Left renal cortex interstitium (tissue), 4 donors: Measurements from ENCODE around the gene YY1AP1. TPM values are rescaled to one million over a fixed set of nuclear protein-coding genes. Genes with fewer than 3 reads are reported as not detected.
"Not testable (repeated sequence)": the region's sequence is repeated elsewhere in the genome, so short reads cannot be mapped to it uniquely, and the experiment has no call there.

Experiments
- DNase-seq, 4 donors: peaks; one replicate each; pipeline ENCODE4 v3.0.0-alpha.2; 2013; ENCODE audit warnings: low read depth in 4 of 4, low spot score in 2 of 4, missing footprints in 1 of 4
- polyA plus RNA-seq, 4 donors: library from polyadenylated mRNA; unstranded; fragments of 120-200 nt; gene quantifications; one replicate each; pipeline ENCODE4 v1.2.1, GENCODE V29; 2013; ENCODE audit not compliant: insufficient read length in 4 of 4

YY1AP1 gene
- polyA plus RNA-seq, 4 donors = 60.8 to 81.6 (median 72.5) TPM

DNA sequence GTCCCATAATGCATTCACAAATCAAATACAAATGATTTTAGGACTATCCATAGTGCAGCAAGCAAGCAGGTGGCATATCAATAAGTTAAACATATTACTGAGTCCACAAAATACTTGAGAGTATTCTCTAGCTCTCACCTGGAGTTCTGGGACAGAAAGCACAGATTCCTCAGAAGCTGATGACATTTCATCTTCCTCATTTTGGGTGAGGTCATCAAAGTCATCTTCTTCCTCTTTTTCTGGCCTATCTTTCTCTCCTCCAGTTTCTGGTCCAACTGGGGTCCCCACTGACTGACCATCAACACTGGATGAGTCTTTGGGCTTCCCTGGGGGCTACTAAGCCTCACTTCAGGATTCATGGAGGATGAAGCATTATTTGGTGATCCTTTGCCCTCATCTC lies 38.9 kb downstream of the YY1AP1 start:
- no peak for DNase-seq

DNA sequence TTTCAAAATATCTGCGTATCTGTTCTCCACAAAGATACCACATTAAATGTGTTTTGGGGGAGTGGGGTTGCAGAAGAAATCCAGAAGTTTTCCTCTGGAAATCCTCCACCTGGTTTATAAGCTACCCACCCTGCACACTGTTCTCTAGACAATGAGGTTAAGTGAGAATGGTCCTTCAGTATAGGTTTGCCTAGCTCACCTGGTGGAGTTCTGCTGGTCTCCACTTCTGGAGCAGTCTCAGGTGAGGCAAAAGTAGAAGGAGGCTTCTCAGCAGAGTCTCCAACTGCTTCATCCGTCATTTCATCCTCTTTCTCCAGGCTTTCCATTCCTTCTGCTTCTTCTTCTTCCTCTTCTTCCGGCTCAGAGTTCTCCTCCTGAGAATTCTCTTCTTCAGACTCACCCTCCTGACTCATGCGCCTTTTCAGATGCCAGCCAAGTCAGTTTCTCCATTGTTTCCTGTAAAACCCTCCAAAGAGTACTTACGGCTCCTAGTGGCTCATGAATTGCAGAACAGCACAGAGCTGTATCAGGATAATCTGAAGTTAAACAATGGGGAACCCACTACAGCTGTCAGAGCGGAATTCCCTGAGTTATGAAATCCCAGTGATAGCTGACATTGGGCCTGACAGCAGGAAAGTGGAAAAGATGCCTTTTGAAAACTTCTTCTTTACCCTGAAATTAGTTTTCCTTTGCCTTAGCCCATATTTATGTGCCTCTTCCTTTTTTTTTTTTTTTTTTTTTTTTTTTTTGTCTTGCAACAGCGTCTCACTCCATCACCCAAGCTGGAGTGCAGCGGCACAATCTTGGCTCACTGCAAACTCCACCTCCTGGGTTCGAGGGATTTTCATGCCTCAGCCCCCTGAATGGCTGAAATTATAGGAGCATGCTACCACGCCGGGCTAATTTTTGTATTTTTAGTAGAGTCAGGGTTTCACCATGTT lies 40.1 kb downstream of the YY1AP1 start:
- DNase-seq = no peak

DNA sequence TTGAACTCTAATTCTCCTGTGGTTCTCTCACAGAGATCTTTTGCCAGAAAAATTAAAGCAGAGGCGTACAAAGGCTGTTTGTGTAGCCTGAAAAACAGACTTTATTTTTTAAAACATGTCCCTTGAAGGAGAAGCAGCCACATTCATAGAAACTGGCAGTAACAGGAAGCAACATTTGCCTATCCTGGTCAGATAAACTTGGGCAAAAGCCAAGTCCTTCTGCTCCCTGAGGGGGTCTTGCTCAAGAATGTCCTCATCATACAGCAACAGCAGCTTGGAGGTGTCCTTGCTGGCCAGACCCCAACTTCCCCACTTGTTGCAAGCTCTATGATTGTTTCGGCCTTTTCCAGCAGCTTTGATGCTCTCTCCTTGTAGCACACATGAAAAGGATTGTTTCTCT lies 42.3 kb downstream of the YY1AP1 start:
- no peak for DNase-seq

DNA sequence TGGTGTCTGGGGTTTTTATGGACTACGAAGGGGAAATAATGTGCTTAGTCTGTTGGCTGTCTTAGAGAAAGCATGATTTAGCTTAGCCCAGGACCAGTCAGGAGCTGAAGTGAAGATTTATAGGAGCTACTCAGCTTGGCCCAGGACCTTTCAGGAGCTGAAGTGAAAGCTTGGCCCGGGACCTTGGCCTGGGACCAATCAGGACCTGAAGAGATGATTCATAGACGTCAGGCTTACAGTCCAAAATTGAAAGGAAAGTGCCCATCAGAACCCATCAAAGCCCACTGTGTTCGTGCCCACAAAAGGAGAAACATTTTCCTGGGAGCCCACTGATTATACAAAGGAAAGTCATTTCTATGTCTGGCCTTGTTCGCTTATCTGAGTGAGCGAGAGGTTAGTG lies 42.9 kb downstream of the YY1AP1 start:
- DNase-seq = no peak

DNA sequence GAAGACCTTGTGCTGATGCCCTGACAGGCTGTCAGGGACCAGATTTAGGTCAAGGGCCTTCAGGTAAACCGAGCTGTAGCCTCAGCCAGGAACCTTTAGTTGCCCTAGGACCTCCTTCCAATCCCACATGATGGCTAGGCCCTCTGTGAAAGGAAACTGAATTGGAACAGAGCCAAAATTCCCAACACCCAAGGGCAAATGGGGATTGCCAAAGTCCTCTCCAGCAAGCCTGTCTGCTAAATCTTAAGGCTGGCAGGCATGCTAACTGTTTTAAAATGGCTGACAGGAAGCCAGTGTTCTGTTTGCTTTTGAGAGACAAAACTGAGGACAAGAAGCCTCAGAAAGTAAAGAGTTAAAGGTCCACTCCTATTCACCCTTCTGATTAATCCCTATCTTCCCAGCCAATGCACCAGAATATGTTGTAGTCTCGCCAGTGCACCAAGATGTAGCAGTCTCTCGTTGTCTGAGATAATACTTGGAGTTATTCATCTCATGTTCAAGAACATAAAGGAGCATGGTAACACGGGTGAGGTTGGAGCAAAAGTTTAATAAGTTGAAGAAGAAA lies 43.5 kb downstream of the YY1AP1 start:
- no peak for DNase-seq

DNA sequence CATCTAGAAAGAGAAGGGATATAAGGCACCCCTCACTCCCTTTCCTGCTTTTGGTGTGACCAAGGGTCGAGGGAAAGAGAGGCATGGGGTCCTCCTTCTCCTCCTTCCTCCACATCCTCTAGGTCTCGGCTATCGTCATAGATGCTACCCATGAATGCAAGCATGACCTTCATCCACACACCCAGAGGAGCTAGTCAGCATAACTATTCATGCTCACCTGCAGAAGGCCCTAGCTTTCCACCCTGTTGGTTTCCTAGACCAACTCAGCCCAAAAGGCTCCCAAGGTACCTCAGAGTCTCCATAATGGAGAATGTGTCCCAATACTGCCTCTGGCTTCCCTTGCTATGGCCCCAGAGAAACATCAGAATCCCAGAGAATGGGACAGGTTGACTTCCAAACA lies 45.3 kb downstream of the YY1AP1 start:
- no peak for DNase-seq

DNA sequence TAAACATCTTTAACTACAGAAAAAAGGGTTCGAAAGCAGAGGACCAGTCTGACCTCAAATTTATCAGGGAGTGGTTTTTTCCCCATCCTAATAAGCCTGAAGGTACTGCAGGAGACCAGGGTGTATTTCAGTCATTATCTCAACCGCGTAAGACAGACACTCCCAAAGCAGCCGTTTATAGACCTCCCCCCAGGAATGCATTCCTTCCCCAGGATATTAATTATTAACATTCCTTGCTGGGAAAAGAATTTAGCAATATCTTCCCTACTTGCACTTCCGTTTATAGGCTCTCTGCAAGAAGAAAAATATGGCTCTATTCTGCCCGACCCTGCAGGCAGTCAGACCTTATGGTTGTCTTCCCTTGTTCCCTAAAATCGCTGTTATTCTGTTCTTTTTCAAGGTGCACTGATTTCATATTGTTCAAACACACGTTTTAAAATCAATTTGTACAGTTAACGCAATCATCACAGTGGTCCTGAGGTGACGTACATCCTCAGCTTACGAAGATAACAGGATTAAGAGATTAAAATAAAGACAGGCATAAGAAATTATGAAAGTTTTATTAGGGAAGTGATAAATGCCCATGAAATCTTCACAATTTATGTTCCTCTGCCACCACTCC lies 45.9 kb downstream of the YY1AP1 start:
- not testable (repeated sequence) for DNase-seq

DNA sequence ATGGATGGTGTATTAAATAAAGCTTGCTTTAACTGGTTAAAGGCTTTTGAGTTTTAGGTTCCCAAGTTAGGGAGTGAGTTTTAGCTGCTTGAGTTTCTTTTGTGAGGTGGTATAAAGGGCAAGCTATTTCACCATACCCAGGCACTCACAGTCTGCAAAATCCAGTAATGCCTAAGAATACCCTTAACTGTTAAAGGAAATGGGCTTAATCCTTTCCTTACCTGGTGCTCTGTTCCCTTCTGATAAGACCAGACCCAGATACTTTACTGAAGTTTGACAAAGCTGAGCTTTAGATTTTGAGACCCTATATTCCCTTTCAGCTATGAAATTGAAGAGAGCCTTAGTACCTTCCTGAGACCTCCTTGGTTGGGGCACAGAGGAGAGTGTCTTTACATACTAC lies 48.2 kb downstream of the YY1AP1 start:
- no peak for DNase-seq

DNA sequence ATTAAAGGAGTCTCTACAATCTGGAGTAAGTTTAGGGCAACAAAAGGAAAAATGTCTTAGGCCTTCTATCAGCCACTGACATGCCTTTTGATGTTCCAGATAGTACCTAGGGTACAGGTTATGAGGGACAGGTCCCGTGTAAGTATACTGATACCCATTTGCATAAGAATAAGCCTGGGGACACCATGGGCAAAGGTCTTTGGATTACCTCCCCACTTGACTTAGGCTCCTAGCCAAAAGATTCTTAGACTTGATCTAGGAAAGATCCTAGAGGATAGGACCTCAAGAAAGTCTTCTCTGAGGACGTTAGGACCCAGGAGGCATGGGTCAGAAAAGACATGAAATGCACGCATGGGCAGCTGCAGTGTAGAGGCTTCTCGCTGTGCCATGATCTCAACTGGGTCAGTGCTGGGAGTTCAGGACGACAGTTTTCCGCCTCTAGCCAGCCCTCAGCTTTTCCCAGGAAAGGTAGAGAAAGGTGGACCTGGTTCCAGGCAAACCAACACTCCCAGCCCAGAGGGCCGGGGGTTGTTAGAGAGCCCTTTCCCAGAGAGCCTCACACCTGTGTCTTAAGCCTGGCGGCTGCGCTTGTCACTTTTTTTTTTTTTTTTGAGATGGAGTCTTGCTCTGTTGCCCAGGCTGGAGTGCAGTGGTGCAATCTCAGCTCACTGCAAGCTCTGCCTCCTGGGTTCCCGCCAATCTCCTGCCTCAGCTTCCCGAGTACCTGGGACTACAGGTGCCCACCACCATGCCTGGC lies 52.0 kb downstream of the YY1AP1 start:
- no peak for DNase-seq

DNA sequence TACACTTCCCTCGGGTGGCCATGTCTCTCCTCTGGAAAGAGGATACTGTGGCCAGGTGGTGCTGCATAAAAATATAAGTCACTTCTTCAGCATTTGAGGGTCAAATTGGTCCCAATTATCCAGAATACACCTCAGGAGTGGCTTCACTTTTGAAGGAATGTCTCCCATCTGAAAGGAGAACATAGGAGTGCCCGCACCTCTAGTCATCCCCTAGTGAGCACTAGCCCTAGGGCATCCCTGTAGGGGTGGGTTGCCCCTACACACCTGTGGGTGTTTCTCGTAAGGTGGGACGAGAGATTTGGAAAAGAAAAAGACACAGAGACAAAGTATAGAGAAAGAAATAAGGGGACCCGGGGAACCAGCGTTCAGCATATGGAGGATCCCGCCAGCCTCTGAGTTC lies 62.1 kb downstream of the YY1AP1 start:
- not testable (repeated sequence) for DNase-seq

DNA sequence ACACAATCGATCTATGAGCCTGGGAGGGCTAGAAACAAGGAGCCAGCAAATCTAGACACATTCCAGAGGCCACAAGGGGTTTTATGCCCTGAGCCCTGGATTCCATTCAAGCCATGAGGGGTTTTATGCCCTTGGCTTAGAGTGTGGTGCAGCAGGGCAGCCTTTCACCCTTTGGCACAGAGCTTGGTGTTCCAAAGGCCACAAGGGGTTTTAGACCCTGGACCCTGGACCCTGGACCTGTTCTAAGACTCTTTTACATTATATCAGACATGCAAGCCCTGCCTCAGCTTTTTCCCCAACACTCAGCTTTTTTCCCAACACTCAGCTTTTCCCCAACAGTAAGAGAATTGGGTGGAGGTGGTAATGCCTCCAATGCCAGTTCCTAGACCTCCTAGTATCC lies 65.2 kb downstream of the YY1AP1 start:
- no peak for DNase-seq

DNA sequence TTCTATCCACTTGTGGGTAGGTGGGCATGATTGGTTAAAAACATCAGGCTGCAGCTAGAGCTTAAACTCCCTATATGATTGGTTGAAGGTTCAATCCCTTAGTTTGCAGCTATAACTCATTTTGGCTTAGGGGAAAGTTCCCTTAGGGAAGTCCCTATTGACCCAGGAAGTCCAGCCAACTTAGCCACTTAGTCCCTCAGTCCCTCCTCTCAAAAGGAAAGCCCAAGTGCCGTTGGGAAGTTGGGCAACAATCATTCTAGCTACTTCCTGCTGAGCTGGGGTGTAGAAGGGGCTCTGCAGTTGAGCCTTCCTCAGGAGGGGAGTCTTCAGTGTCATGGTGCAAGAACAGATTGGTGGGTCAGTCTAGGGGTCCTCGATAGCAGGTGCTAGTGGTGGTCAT lies 66.4 kb downstream of the YY1AP1 start:
- no peak for DNase-seq

DNA sequence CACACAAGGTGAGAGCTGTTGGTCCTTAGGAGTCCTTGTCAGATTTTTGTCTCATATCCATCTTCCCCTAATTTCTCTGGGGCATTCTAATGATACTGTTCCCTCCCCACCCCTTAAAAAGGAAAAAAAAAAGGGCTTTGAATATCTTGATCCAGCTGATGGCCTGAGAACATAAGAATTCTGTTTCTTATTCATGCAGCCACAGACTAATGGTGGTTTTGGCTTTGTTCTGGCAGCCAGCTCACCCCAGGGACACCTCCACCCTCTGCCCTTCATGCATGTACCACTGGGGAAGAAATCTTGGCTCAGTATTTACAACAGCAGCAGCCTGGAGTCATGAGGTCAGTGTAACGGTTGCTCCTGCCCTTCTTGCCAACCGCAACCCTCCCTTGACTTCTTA lies 75.3 kb downstream of the YY1AP1 start:
- not testable (repeated sequence) for DNase-seq

DNA sequence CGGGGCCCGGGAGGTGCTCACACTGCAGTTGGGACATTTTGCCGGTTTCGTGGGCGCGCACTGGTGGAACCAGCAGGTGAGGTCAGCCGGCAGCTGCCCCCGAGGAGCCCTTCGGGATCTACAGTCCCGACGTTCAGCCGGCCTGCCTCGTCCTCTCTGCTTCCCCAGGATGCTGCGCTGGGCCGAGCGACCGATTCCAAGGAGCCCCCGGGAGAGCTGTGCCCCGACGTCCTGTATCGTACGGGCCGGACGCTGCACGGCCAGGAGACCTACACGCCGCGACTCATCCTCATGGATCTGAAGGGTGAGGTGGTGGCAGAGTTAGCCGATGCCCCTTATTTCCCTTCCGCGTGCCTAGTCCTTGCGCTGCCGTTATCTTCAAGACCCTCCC lies 78.3 kb downstream of the YY1AP1 start:
- not testable (repeated sequence) for DNase-seq

DNA sequence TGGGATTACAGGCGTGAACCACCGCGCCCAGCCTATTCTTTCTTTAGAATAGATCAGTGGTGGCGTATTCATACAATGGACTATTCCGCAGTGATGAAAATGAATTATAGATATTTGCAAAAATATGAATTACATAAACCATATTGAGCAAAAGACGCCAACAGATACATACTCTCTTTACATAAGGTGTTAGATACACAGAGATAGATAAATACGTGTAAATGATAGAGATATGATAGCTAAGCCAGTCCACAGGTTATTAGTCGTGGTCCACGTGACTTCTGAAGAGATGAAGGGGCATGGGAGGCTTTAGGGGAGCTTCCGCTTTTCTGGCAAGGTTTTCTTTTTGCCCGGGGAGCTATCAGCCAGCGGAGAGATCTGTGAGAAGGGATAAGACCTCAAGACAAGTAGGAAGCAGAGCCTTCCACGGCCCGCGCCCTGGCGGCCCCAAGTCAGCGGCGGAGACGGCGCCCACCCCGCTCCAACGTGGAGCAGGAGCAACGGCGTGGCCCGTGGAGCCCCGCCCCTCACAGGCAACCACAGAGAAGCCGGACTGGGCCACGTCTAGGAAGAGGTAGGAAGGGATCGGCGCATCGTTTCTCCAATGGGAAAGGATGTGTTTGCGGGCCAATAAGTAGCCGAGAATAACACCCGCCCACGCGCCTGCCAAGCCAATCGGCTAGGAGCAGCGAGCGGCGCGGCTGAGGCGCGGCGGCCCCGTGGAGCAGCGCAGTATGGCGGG lies 78.9 kb downstream of the YY1AP1 start, which contains the start of gene MSTO1:
Gene MSTO1 (plus strand): TSS at position 704 of the 742 bp plus-strand sequence. CDS start 31 bp downstream, at position 735.
- peak; percentile 62 to 88 (median 84) for DNase-seq

Other genes with a start within 250 kb of the YY1AP1 start
- gene ASH1L, start 126.0 kb downstream of the YY1AP1 start, polyA plus RNA-seq = 10 to 100 TPM; 30.9 to 50.4 (median 43.5) TPM
- 10 to 100 TPM; 47.4 to 75.5 (median 61.5) TPM for gene MSTO1, start 78.6 kb downstream of the YY1AP1 start, polyA plus RNA-seq
- 100 to 1,000 TPM in 3 of 4 donors, 10 to 100 TPM in 1; 99.7 to 152 (median 124) TPM for gene DAP3, start 317 bp upstream of the YY1AP1 start, polyA plus RNA-seq
- 10 to 100 TPM; 31.1 to 62.9 (median 50.4) TPM for gene GON4L, start 168.4 kb upstream of the YY1AP1 start, polyA plus RNA-seq
- 10 to 100 TPM; 17.2 to 21.4 (median 20.4) TPM for gene SYT11, start 170.8 kb upstream of the YY1AP1 start, polyA plus RNA-seq
- gene RIT1, start 222.6 kb upstream of the YY1AP1 start, polyA plus RNA-seq = 10 to 100 TPM; 42.9 to 60.3 (median 47.6) TPM
- gene KHDC4, start 245.6 kb upstream of the YY1AP1 start, polyA plus RNA-seq = 10 to 100 TPM; 39.4 to 88.1 (median 60.5) TPM